GF-D8 (cell line): ENCODE results near the gene CYTL1.

ENCODE experiments used
- DNase-seq: peaks from one replicate; lab custom pipeline; 2025; lab: John Stamatoyannopoulos, UW

CYTL1 gene

DNA sequence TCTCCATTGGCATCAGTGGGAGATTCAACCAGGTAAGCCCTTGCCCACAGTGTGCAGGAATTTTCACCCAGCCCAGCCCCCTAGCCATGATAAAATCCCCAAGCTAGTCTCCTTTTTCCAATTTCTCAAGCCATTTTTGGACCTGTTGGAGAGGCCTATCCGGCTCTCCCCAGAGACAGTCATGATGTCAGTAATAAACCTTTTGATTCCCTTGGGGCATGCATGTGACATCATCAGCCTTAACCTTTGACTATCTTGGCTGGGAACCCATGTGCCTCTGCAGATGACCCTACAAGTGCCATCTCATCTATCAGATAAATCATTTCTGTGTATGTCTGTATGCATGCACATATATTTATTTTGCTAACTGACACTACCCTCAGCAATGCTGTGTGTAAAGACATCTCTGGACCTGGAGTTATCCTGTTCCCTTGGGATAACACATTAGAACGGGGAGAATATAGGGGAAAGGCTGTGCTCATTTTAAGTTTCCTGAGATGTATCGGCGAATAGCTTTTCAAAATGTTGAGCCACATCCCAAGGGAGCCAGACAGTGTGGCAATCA lies 51.0 kb downstream of the CYTL1 start:
- no peak for DNase-seq
